Heart right ventricle (tissue), 16 donors: ENCODE results near the gene TIMM22. TPM values are rescaled to one million over a fixed set of nuclear protein-coding genes. Genes with fewer than 3 reads are reported as not detected.
A peak's percentile ranks its signal among the peaks of the same experiment; 100 is the strongest.

Experiments
- ATAC-seq, 8 donors: fragments of 200-7000 bp; cut with Tn5 transposase; one replicate each; pipeline ENCODE4 v1.9.1; 2020; ENCODE audit warnings: mild to moderate bottlenecking in 8 of 8, moderate library complexity in 8 of 8, moderate number of reproducible peaks in 1 of 8
- DNase-seq, 2 donors: peaks; one replicate each; pipeline ENCODE4 v3.0.0-alpha.2; 2020
- H3K27ac ChIP-seq, 10 donors: fragments of 200-600 bp; sonication (generic) in 2 of 10; one replicate each; pipeline versions ENCODE4 v1.5.0 to v1.8.0; 2020 to 2022; ENCODE audit warnings: mild to moderate bottlenecking in 3 of 10
- H3K27me3 ChIP-seq, 7 donors: fragments of 200-600 bp; one replicate each; pipeline ENCODE4 v1.8.0; 2021 to 2022; ENCODE audit warnings: mild to moderate bottlenecking in 2 of 7
- H3K36me3 ChIP-seq, 9 donors: fragments of 200-600 bp; sonication (generic) in 1 of 9; one replicate each; pipeline versions ENCODE4 v1.5.0 to v1.8.0; 2020 to 2022; ENCODE audit warnings: mild to moderate bottlenecking in 2 of 9
- H3K4me1 ChIP-seq, 9 donors: fragments of 200-600 bp; sonication (generic) in 1 of 9; one replicate each; pipeline versions ENCODE4 v1.5.0 to v1.8.0; 2020 to 2022; ENCODE audit warnings: mild to moderate bottlenecking in 4 of 9
- H3K4me3 ChIP-seq, 10 donors: fragments of 200-600 bp; sonication (generic) in 2 of 10; one replicate each; pipeline versions ENCODE4 v1.5.0 to v1.8.0; 2020 to 2022; ENCODE audit warnings: mild to moderate bottlenecking in 7 of 10, moderate library complexity in 2 of 10
- H3K9me3 ChIP-seq, 11 donors: fragments of 200-600 bp in 10 of 11; sonication (generic) in 2 of 11; one replicate each; pipeline versions ENCODE4 v1.5.0 to v1.8.0; 2013 to 2022; ENCODE audit warnings: mild to moderate bottlenecking in 2 of 11, control low read depth in 1 of 11, moderate library complexity in 1 of 11
- WGBS, 2 donors: extraction: QIAGEN DNeasy Blood & Tissue Kit; methylation state at CpG; one replicate each; pipeline ENCODE4 v1.1.7; 2013; ENCODE audit warnings: inconsistent platforms in 1 of 2; 5-methylcytosine and 5-hydroxymethylcytosine counted together
- intact Hi-C, 10 donors: fragments of 100-400 bp; cut with DNase I; formaldehyde crosslinking; loops; one replicate each; pipeline versions ENCODE4 v1.11.1 to v1.14.2; 2022
- polyA plus RNA-seq, 2 donors: library from polyadenylated mRNA; stranded (reverse); fragments of 200-250 nt; gene quantifications; one replicate each; pipeline ENCODE4 v1.2.3, GENCODE V29; 2013
- total RNA-seq, 10 donors: library from RNA; stranded (reverse); fragmentation: NEBNext Ultra II Directional in 3 of 10; extraction: Animal tissue kit (Norgen Biotek cat#: 25700) in 3 of 10; gene quantifications; one replicate each; pipeline versions ENCODE4 v1.2.1 to v1.2.4, GENCODE V29; 2021 to 2023
- TF ChIP-seq, protein P1 (sequence below), 9 donors: fragments of 200-600 bp; sonication (generic) in 2 of 9; IDR thresholded peaks; one replicate each; pipeline versions ENCODE4 v1.5.0 to v1.8.0; 2021 to 2022; ENCODE audit warnings: antibody characterized with exemption in 9 of 9, mild to moderate bottlenecking in 5 of 9, moderate library complexity in 1 of 9
- donor health status: Arrhythmogenic right ventricular cardiomyopathy.
- donor health status: ischemic (EF 13 %, LVEDD 7.1; RV severe dilation, severe dysfunction).
- donor health status: healthy with polysubstance abuse.
- donor health status: DM: no; HTN: yes; CAD: no.
- donor health status: DM: no; HTN: no; CAD: no.
- donor health status: ischemic (EF 25% LVEDD 6.9; RV normal size, moderate dysfunction).
- donor health status: ischemic (EF 25% LVEDD 5.7; RV mildly dilated, moderate dysfunction).
- donor health status: healthy.
- donor health status: DM: yes; HTN: yes; CAD: no.
- donor health status: Ischemic cardiomyopathy.
- donor health status: ischemic (EF 35%, LVEDD 5.7; RV mildly dilated, moderate dysfunction).
- donor health status: nonischemic (EF 11% LVEDD 7.7; RV severe dilation, severe dysfunction).
- donor health status: DM: yes; HTN: yes; CAD: no.
- donor health status: PGD.
- donor health status: ischemic (EF 29% LVEDD 5.4; RV normal size, mild dysfunction).
- donor health status: nonischemic (EF 23%, LVEDD 6.1; RV moderate dilation, normal function).

TIMM22 gene
- total and polyA plus RNA-seq, 12 donors: 12.5 to 19.8 (median 17.5) TPM

DNA sequence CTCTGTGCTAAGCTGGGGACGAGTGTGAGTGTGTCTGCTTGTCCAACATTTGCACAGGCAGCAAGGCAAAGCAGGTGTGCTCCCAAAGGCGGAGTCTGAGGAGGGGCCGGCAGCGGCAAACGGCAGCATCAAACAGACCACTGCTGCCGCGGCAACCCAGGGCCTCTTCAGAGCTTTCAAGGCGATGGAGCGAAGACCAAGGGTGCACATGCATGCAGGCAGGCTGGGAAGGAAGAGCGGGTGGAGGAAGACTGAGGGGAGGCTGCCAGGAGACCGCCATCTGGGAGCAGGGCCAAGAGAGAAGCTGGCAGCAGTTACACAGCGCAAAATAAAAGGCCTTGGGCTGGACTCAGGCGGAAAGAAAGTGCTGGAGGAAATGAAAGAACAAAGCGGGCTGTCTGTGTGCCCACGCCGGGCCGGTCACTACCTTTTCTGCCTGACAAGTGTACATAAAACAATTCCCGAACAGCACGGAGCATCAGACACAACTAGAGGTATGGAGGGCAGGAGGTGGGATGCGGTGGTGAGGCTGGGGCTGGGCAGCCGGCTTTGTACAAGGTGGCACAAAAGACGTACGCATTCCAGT, 8.5 kb downstream of the TIMM22 start:
- Histone ChIP-seq H3K36me3 (peaks cover 0 to 96% (median 32%) of the 10 kb centered on the region in 9 donors), H3K9me3 (no peaks in the 10 kb centered on the region), H3K4me1 (peaks cover 55 to 96% (median 88%) of the 10 kb centered on the region in 9 donors), H3K27me3 (no peaks in the 10 kb centered on the region), H3K27ac (peak overlapping the region; percentile 9 to 90 (median 78)), H3K4me3 (no peak overlapping the region)
- TF ChIP-seq, protein P1, sequence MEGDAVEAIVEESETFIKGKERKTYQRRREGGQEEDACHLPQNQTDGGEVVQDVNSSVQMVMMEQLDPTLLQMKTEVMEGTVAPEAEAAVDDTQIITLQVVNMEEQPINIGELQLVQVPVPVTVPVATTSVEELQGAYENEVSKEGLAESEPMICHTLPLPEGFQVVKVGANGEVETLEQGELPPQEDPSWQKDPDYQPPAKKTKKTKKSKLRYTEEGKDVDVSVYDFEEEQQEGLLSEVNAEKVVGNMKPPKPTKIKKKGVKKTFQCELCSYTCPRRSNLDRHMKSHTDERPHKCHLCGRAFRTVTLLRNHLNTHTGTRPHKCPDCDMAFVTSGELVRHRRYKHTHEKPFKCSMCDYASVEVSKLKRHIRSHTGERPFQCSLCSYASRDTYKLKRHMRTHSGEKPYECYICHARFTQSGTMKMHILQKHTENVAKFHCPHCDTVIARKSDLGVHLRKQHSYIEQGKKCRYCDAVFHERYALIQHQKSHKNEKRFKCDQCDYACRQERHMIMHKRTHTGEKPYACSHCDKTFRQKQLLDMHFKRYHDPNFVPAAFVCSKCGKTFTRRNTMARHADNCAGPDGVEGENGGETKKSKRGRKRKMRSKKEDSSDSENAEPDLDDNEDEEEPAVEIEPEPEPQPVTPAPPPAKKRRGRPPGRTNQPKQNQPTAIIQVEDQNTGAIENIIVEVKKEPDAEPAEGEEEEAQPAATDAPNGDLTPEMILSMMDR (IDR thresholded peaks at IDR 0.05): no peak
- intact Hi-C loops: loop anchor here in 2 of 10 donors (2.0 to 5.0 kb wide), 2 partner anchors 37 to 51 kb away; no protein-coding TSS in a partner anchor
- ATAC-seq: peak in 7 of 8 donors; percentile 16 to 53 (median 49)
- peak; percentile 65 to 72 for DNase-seq
- WGBS, 2 donors: 22 to 34% methylated on average over 23 of the region's 23 CpGs

DNA sequence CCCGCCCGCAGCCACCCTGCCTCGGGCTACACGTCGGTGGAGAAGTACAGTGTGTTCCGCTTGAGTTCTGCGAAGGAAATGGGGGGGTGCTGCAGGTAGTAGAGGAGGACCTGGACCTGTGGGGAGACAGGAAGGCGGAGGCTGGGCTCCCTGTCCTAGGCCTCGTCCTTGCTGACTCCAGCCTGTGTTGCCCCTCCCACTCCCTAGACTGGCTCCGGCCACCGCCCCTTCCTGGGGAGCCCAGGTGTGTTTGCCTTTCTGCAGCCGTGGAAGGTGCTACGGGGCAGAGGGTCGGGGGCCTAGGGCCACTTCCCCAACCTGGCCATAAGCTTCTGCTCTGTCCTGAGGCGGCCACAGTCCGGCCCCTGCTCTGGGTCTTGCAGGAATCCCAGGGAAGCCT, 9.1 kb downstream of the TIMM22 start:
- TF ChIP-seq, protein P1 (IDR thresholded peaks at IDR 0.05): no peak
- Histone ChIP-seq H3K4me3 (no peak overlapping the region), H3K4me1 (peaks cover 52 to 96% (median 88%) of the 10 kb centered on the region in 9 donors), H3K27ac (peak overlapping the region; percentile 9 to 90 (median 74)), H3K36me3 (peaks cover 0 to 96% (median 36%) of the 10 kb centered on the region in 9 donors), H3K27me3 (no peaks in the 10 kb centered on the region), H3K9me3 (no peaks in the 10 kb centered on the region)
- DNase-seq: no peak
- WGBS, 2 donors: 66 to 70% methylated on average over 16 of the region's 16 CpGs
- ATAC-seq: peak in 2 of 8 donors; percentile 12 to 16
- intact Hi-C loops: loop anchor here in 1 of 10 donors (5.0 kb wide), 1 partner anchor 36 kb away; no protein-coding TSS in a partner anchor

DNA sequence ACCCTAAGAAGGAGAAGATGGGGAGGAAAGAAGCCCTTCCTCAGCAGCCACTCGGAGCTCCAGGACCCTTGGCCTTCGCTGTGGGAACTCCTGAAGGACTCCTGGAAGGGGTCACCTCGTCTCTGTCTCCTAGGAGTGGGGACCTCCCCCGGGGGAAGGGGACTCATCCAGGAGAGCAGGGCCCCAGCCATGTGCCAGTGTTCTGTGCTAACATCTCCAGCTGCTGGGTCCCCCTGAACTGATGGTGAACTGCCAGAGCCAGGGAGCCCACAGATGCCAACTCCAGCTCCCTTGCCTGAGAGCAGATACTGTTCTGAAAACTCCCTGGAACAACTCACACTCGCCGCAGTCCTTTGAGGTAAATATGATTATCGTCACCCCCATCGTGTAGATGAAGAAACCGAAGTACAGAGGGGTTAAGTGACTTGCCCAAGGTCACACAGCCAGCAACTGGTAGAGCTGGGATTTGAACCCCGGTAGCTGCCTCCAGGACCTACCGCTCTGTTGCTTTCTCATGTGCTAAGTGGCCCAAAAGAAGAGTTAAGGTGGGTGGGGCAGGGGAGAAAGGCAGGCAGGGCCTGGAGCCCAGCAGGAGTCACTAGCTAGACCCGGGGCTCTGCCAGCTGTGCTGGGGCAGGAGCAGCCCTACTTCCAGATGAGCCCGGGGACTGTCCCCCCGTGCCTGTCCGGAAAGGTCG, 10.5 kb downstream of the TIMM22 start:
- peak overlapping the region; percentile 44 to 83 (median 74) for H3K27ac ChIP-seq
- peak in 2 of 8 donors; percentile 1 to 16 for ATAC-seq
- H3K27me3 ChIP-seq: no peaks in the 10 kb centered on the region
- H3K4me3 ChIP-seq: no peak overlapping the region
- H3K36me3 ChIP-seq: peaks cover 0 to 96% (median 42%) of the 10 kb centered on the region in 9 donors
- no peaks in the 10 kb centered on the region for H3K9me3 ChIP-seq
- TF ChIP-seq, protein P1 (IDR thresholded peaks at IDR 0.05): no peak
- intact Hi-C loops: loop anchor here in 1 of 10 donors (5.0 kb wide), 1 partner anchor 35 kb away; no protein-coding TSS in a partner anchor
- no peak for DNase-seq
- WGBS, 2 donors: 78 to 82% methylated on average over 16 of the region's 16 CpGs
- H3K4me1 ChIP-seq: peaks cover 44 to 94% (median 81%) of the 10 kb centered on the region in 9 donors

DNA sequence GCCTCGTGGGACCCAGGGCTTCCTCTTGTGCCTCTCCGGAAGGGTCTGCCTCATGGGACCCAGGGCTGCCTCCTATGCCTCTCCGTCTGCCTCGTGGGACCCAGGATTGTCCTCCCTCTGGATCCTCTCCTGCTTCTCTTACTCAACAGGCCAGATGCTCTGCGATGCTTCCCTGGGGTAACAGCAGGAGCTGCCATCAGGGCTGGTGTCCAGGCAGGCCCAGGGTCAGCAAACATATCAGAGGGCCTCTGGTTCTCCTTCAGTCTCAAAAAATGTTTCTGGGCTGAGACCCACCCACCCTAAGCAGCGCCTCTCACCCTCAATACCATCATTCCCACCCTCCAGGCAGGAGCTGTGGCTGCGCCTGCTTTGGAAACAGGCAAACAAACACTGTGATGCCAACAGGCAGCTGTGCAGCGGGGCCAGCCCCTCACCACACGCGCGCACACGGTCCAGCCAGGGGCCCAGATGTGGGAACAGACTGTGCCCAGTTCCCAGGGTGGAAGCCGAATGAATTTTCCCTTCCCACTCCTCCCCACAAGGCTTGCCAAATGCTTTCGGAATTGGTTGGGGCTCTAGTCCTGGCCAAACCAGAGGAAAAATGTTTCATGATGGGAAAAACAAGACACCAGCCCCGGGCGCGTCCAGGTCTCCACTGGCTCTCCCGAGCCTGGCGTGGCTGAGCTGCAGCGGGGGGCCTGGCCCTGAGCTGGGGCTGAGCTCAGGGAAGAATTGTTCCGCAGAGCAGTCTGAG, 11.3 kb downstream of the TIMM22 start:
- WGBS, 2 donors: 67 to 68% methylated on average over 21 of the region's 21 CpGs
- H3K27ac ChIP-seq: peak overlapping the region; percentile 44 to 83 (median 75)
- peaks cover 0 to 96% (median 42%) of the 10 kb centered on the region in 9 donors for H3K36me3 ChIP-seq
- TF ChIP-seq, protein P1 (IDR thresholded peaks at IDR 0.05): no peak
- DNase-seq (peak; percentile 56 to 60), ATAC-seq (peak; percentile 12 to 81 (median 50))
- intact Hi-C loops: loop anchor here in 1 of 10 donors (5.0 kb wide), 1 partner anchor 34 kb away; no protein-coding TSS in a partner anchor
- H3K4me1 ChIP-seq: peaks cover 42 to 88% (median 74%) of the 10 kb centered on the region in 9 donors
- no peak overlapping the region for H3K4me3 ChIP-seq
- no peaks in the 10 kb centered on the region for H3K27me3 ChIP-seq
- no peaks in the 10 kb centered on the region for H3K9me3 ChIP-seq
